HG03045 (cell line): Measurements from ENCODE around the gene TLE6.
"Not testable (repeated sequence)": the region's sequence is repeated elsewhere in the genome, so short reads cannot be mapped to it uniquely, and the experiment has no call there.

Source experiments
- ATAC-seq: cut with Tn5 transposase; IDR thresholded peaks from one replicate; pipeline ENCODE4 v1.9.1; 2021; ENCODE audit warnings: mild to moderate bottlenecking, moderate library complexity; ENCODE audit not compliant: unreplicated experiment

TLE6 gene

DNA sequence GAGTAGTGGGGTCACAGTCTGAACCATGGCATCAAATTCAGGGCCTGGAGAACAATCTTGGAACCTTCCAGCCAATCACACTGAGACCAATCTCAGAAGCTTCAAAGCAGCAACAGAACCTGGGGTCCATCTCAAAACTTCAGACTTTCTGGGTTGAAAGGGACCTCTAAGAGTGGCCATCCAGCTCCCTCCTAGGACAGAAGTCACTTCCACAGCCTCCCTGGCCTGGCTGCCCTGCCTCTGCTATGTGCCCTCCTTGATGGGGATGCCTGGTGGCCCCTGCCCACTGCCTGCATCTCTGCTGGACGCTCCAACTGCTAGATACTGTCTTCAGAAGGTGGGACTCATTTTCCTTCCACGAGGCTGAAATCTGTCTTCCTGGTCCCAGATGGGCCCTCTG lies 49.9 kb downstream of the TLE6 start:
- ATAC-seq = no peak

DNA sequence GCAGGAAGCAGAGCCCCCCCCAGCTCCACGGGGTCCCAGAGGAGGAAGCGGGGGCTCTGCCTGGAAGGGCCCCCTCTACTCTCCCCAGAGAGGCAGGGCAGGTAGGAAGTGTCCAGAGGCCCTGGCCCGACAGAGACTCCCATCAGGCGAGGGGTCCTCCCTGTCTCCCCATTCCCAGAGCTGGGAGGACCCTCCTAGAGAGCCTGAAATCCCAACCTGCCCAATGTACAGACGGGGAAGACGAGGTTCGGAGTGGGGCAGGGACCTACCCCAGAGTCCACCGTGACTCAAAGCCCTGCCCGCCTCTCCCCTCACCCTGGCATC lies 50.6 kb downstream of the TLE6 start:
- no peak for ATAC-seq

DNA sequence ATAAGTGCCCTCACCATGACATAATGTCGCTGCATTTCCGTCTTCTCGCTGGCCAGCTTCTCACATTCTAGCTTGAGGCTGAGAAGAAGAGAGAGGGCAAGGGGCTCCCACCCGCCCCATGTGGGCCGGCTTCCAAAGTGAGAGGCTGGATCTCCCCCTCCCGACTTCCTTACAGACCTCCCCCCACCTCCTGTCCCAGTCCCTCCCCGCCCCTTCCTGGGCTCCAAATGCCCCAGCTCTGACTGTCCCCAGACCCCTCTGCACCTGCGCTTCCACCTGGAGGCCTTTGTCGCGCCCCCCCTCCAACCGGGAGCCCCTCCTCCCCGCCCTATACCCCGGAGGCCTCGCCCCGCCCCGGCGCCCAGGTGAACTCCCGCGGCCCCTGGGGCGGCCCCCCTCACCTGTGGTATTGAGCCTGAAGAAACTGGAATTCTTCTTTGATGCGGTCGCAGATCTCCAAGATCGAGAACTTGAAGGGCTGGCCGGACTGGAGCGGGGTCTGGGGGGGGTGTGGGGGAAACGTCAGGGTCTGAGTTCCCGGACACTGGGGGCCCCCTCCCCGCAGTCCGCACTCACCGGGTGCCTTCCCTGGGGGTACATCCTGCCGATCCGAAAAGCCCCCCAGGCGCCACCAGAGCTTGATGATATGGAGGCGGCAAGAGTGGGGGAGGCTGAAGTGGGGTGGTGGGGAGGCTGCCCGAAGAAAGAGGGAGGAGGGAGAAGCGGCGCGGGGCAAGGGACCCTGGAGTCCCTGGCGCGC lies 51.1 kb downstream of the TLE6 start:
- ATAC-seq = no peak

DNA sequence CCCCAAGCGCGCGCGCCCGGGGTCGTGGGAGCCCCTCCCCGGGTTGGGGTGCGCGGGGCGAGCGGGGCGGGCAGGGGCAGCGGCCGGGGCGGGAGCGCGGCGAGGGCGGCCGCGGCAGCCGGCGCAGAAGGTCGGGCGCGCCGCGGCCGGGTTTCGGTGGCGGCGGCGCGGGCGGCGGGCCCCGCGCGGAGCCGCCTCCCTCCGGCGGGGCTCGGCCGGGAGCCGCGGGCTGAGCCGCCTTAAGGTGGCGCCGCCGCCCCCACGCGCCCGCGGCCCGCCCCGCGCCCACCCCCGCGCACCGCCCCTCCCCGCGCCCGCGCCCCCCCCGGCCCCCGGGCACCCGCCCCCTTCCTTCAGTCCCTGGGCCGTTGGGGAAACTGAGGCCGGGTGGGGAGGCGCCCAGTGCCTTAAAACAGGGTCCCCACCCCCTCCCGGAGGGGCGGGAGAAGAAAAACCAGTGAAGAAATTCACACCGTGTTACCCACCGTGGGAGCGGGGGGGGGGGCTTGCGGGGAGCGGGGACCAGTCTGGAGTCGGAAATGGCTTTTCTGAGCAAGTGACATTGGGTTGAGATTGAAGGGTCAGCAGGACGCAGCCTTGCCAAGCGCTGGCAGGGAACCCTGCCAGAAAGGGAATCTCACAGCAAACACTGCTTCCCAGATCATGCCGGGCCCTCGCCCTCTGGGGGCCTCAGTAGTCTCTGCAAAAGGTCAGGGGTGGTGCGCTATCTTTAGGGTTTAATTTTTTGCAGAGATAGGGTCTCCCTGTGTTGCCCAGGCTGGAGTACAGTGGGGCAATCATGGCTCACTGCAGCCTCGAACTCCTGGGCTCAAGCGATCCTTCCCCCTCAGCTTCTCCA lies 51.9 kb downstream of the TLE6 start, which contains the start of gene TLE2:
Gene TLE2, minus strand, starts transcription at position 216 of the 859 bp plus-strand sequence. CDS start 376 bp downstream, outside the sequence.
- no peak for ATAC-seq

DNA sequence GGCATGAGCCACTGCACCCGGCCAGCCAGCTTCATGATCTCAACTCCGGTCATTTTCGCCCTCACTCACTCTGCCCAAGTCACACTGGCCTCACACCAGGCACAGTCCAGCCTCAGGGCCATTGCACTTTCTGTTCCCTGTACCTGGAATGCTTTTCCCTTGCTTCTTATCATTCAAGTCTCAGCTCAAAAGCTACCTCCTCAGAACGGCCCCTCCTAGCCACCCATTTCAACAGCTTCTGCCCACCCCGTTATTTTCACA lies 54.2 kb downstream of the TLE6 start:
- ATAC-seq = no peak

DNA sequence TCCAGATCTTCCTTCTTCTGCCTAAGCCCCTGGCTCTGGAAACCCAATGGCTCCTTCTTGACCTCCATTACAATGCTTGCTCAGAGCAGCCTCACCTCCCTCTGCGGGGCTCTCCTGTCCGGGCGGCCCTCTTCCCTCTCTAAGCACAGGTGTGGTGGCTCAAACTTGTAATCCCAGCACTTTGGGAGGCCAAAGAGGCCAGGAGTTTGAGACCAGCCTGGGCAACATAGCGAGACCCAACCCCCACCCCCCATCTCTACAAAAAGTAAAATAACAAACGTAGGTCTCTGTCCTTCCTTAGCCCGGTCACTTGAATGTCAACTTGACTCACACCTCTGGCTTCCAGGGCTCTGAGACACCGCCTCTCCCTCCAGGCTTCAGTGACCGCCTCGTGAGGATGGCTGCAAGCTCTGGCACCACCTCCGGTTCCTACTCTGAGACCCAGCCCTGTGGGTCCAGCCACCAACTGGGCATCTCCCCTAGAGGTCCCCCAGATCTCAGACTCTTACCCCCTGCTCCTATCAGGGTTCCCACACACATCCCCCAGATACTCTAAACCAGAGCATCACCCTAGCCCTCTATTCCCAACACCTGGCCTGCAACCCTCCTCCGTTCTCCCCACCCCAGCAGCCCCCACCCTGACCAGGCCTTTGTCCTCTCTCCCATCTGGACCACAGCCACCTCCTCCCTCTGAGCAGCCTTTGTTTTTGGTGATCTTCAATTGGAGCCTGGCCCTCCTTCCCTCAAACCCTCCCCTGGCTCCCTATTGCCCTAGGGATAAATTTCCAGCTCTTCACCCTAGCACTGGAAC lies 56.4 kb downstream of the TLE6 start:
- ATAC-seq = no peak

DNA sequence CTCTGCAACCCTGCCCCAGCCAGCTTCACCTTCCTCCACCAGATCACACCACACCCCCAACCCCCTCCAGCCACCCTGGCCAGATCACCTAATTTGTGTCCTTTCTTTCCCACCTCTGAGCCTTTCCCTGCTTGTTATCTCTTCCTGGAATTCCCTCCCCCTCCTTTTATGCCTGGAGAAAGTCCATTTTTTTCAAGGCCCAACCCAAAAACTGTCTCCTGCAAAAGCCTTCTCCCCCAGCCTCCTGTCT lies 57.0 kb downstream of the TLE6 start:
- ATAC-seq = no peak

DNA sequence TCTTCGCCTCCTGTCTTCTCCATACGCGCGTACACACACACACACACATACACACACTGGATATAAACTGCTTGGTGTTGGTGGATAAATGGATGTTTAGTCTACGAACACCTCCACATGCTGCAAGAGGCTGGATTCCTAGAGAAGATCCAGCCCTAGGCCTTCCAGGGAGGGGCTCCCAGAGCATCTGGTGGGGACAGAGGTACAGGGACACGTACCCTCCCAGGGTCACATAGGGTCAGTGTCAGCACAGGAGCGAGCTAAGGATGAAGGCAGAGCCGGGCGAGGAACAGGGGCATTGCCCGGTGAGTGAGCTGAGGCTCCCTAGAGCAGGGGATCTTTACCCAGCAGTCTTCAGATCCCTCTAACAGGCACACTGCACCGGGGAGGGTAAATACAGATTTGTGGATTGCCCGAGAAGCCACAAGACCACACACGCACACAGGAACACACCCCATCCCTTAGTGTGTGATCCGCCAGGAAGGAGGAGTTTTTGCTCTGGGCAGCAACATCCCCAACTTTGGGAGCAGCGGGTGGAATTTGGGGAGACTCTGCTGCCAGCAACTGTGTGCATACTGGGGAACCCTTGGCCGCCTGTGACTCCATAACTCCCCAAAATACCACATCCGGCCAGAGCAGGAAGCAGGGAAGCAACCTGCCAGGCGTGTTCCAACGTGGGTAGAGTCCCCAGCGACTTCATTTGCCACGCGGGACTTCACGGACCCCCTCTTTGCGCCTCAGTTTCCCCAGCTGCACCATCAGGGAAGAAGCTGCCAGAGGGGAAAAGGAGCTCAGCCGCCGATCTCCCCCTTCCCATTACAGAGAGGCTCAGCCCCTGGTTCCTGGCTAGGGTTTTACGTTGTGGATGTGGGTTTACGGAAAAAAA lies 57.5 kb downstream of the TLE6 start:
- ATAC-seq = peak; percentile 8

DNA sequence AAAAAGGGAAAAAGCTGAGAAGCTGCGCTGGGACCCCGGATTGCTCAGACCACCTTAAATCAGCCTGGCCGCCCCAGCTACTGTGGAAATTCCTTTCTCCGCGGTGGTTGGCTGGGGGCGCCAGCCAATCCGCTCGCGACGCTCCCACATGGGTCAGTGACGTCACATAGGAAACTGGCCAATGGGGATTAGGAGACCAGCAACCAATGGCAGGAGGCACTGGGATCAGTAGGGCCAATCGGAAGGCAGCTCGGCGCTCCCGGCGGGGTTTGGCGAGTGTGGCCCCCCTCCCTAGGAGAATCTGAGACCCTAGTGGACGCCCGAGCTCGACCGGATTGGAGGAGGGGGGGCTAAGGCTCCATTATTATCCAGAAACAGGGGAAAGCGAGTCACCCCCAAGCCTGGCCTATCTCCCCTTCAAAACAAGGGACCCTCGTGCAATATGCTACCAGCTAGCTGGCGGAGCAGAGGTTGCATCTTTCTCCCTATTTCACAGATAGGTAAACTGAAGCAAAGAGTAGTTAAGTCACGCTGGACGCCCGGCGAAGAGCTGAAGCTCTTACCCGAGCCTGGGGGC lies 58.3 kb downstream of the TLE6 start:
- peak; percentile 83 for ATAC-seq

DNA sequence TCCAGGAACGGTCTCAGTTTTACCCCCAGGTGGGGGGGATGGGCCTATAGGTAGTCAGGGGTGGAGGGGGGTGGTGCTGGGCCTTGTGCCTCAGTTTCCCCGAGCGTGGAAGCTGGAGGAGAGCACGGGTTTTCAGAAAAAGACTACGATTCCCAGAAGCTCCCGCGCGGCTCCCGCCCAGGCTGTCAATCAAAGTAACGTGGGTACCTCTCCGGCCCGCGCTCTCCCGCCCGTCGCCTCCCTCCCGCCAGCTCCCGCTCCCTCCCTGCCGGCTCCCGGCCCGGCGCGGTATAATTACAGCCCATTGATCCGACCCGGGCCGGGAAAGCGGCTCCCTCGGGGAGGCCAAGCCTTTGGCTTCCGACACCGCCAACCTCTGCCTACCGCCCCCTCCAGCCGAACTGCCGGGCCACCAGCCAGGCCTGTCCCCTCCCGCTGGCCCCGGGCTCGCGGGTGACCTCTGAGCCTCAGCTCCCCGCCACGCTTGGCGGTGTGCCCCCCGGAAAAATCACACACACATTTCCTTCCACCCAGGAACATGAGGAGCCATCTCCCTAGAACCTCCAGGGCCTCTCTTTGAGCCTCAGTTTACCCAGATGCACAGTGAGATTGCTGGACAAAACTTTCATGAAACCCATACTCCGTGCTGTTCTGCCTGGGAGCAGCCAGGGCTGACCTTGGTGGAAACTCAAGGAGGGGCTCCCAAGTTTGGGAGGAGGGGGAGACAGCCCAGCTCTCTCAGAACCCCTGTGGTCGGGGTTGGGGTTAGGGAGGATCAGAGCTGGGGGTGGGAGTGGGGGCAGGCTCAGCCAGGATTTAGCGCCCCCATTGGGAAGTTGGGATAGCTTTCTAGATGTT lies 59.0 kb downstream of the TLE6 start:
- ATAC-seq = peak; percentile 38

DNA sequence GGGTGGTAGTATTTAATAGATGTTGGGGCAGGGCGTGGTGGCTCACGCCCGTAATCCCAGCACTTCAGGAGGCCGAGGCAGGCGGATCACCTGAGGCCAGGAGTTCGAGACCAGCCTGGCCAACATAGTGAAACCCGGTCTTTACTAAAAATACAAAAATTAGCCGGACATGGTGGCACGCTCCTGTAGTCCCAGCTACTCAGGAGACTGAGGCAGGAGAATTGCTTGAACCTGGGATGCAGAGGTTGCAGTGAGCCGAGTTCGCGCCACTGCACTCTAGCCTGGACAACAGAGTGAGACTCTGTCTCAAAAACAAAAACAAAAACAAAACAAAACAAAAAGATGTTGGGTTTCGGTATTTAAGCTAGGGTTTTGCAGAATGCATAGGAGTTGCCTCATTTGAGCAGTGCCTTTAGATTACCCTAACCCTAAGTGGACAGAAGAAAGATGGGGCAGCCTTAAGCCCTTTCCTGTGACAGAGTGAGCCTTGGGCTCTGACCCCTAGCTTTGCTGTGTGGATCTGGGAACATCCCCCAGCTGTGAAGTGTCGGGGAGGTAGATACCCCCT lies 59.7 kb downstream of the TLE6 start:
- not testable (repeated sequence) for ATAC-seq

DNA sequence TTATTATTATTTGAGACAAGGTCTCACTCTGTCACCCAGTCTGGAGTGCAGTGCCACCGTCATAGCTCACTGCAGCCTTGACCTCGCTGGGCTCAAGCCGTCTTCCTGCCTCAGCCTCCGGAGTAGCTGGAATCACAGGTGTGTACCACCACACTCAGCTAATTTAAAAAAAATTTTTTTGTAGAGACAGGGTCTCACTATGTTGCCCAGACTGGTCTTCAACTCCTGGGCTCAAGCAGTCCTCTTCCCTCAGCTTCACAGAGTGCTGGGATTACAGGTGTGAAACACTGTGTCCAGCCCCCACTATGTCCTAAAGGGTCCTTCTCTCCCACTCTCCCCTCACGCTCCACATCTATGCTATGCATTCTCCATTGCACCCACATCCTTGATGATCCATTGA lies 60.9 kb downstream of the TLE6 start:
- no peak for ATAC-seq

DNA sequence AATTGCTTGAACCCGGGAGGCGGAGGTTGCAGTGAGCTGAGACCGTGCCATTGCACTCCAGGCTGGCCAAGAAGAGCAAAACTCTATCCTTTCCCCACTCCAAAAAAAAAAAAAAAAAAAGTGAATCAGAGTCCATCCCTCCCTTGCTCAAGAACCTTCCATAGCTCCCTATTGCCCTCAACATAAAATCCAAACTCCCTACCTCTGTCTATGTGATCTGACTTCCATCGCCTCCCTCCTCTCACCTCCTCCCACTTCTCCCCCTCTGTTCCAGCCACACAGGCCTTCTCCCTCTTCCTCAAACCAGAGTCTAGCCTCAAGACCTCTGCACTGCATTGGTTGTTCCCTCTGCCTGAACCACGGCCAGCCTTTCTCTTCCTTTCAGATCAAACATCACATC lies 61.8 kb downstream of the TLE6 start:
- no peak for ATAC-seq

DNA sequence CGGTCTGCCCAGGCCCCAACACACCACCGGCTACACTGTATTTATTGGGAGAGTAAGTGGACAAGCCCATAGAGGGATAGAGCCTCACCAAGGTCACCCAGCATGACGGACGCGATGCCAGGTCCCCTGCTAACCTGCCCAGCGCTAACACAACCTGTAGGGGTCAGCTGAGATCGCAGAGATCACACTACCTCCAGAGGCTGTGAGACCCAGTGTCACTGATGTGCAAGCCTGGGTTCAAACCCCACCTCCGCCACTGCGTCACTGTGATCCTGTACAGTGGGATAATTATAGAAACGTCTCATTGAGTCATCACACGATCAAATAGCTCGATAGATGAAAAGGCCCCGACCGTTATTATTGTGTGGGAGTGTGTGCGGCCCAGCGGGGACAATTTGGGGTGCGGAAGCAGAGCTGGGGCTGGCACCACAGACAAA lies 62.3 kb downstream of the TLE6 start:
- ATAC-seq = no peak

DNA sequence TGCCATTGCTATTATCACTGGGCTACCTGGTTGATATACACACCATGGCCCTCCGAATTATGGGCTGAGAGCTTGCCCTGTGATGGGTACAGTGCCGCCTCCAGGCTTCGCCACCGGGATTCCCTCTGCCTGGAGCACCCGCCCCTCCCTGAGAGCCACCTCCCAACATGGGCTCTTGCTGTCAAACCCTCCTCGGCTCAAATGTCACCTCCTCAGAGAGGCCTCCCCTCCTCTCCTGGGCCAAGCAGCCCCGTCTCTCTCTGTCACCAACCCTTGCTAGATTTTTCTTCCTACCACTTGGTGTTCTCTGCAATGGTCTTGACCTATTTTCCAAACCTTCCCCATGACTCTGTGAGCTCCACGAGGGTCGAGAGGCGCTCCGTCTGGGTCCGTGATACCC lies 64.0 kb downstream of the TLE6 start:
- no peak for ATAC-seq

DNA sequence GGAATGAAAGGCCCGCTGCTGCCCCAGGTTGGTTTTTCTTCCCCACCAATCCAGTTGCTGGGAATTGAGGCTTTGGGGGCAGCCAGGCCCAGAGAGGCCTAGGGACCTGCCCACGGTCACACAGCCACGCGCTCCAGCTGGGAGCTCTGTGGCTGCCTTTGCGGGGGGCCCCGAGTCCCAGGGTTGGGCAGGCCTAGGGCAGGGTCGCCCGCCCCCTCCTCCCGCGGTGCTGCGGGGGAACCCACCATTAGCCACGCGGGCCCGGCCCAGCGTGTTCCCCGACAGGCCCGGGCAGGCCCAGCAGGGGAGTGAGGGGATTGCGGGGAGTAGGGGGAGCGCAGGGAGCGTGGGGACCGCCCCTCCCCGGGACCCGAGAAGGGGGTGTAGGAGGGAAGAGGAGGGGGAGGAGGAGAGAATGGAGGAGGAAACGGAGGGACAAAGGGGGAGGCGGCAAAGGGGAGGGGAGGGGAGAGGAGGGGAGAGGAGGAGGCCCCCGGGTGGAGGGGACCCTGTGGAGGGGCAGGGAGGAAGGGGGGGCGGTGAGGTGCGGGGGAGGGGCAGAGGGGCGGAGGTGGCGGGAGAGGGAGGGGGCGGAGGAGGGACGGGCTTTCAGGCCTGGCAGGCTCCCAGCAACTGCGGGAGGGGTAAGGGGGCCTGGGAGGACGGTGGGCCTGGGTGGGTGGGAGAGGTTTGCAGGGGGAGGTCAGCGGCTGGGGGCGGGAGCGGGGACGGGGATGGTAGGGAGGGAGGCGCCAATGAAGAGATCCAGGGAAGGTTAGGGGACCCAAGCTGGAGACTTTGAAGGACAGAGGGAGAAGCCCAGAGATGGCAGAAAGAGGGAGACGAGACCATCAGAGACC lies 64.6 kb downstream of the TLE6 start:
- ATAC-seq = no peak

DNA sequence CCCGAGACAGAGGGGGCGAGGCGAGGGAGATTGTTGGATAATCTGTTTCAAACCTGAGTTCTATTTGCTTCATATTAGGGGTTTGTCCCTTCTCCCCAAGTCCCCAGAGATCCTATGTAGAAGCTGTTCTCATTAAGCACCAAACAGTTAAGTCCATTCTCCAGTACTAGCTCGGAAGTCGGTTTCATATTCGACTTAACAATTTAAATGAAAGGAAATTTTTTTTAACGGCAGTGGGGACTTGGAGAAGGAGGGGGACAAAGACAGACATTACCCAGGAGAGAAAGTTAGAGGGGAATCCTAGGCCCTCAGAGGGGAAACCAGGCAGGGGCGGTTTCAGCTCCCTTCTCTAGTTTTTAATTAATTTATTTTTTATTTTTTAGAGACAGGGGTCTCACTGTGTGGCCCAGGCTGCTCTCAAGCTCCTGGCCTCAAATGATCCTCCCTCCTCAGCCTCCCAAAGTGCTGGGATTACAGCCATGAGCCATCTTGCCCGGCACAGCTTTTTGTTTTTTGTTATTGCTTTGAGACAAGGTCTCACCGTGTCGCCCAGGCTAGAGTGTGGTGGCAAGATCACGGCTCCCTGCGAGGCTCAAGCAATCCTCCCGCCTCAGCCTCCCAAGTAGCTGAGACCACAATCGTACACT lies 65.4 kb downstream of the TLE6 start:
- ATAC-seq = no peak
